Measurements from ENCODE around the gene BLID. TPM values are rescaled to one million over a fixed set of nuclear protein-coding genes. Genes with fewer than 3 reads are reported as not detected.

The BLID gene
- total RNA-seq, 1 donor from 2014 or later: 1.9 TPM

- no peak overlapping the region for H3K4me3 ChIP-seq (ENCODE audit: low read depth, low read length)
- no peak for TF ChIP-seq CTCF (conservative IDR thresholded peaks at IDR 0.05; ENCODE audit: low read depth, low read length)
- DNase-seq (ENCODE audit: low read depth): no peak
Measured at GRCh38 chr11:122075016-122075415, 41.0 kb downstream of the BLID start.

GRCh38 chr11:122074022-122074421, 42.0 kb downstream of the BLID start:
- no peak overlapping the region for H3K4me3 ChIP-seq (ENCODE audit: low read depth, low read length)
- no peak for DNase-seq (ENCODE audit: low read depth)
- no peak for TF ChIP-seq CTCF (conservative IDR thresholded peaks at IDR 0.05; ENCODE audit: low read depth, low read length)

- no peak for DNase-seq (ENCODE audit: low read depth)
- no peak for TF ChIP-seq CTCF (conservative IDR thresholded peaks at IDR 0.05; ENCODE audit: low read depth, low read length)
- H3K4me3 ChIP-seq (ENCODE audit: low read depth, low read length): no peak overlapping the region
Measured at GRCh38 chr11:122071709-122072202, 44.3 kb downstream of the BLID start.

GRCh38 chr11:122069707-122070360, 46.2 kb downstream of the BLID start:
- H3K4me3 ChIP-seq (ENCODE audit: low read depth, low read length): no peak overlapping the region
- no peak for DNase-seq (ENCODE audit: low read depth)
- TF ChIP-seq CTCF (conservative IDR thresholded peaks at IDR 0.05; ENCODE audit: low read depth, low read length): no peak

GRCh38 chr11:122068837-122069236, 47.2 kb downstream of the BLID start:
- no peak overlapping the region for H3K4me3 ChIP-seq (ENCODE audit: low read depth, low read length)
- DNase-seq (ENCODE audit: low read depth): no peak
- no peak for TF ChIP-seq CTCF (conservative IDR thresholded peaks at IDR 0.05; ENCODE audit: low read depth, low read length)

GRCh38 chr11:122068141-122068540, 47.9 kb downstream of the BLID start:
- H3K4me3 ChIP-seq (ENCODE audit: low read depth, low read length): no peak overlapping the region
- no peak for TF ChIP-seq CTCF (conservative IDR thresholded peaks at IDR 0.05; ENCODE audit: low read depth, low read length)
- DNase-seq (ENCODE audit: low read depth): no peak
